CD14-positive monocyte (primary cell): ENCODE results near the gene MAGEF1. TPM values are rescaled to one million over a fixed set of nuclear protein-coding genes. Genes with fewer than 3 reads are reported as not detected.
A peak's percentile ranks its signal among the peaks of the same experiment; 100 is the strongest.

Experiments
- DNase-seq, 3 donors: peaks; one replicate each; pipeline ENCODE4 v3.0.0-alpha.2; 2011 to 2022
- H2AFZ ChIP-seq: 2 replicates; pipeline ENCODE4 v1.6.0; 2012; ENCODE audit warnings: mild to moderate bottlenecking, low read depth, low read length, inconsistent platforms; ENCODE audit not compliant: insufficient read depth, poor library complexity, severe bottlenecking
- H3K27ac ChIP-seq, 2 donors: 1 replicate in 1 of 2; 2 replicates in 1 of 2; pipeline ENCODE4 v1.5.1; 2012 to 2013; ENCODE audit warnings: low read length in 2 of 2, control low read depth in 1 of 2, inconsistent platforms in 1 of 2, low read depth in 1 of 2, mild to moderate bottlenecking in 1 of 2
- H3K27me3 ChIP-seq, 2 donors: one replicate each; pipeline versions ENCODE4 v1.6.0 to v1.6.1; 2011 to 2013; ENCODE audit warnings: low read length in 2 of 2; ENCODE audit not compliant: control insufficient read depth in 2 of 2, insufficient read depth in 2 of 2
- H3K36me3 ChIP-seq, 2 donors: replicated peaks in 1 of 2; 1 replicate in 1 of 2; 2 replicates in 1 of 2; pipeline versions ENCODE4 v1.5.1 to v1.6.1; 2012 to 2013; ENCODE audit warnings: low read length in 2 of 2, control low read depth in 1 of 2, inconsistent platforms in 1 of 2, mild to moderate bottlenecking in 1 of 2; ENCODE audit not compliant: insufficient read depth in 2 of 2, control insufficient read depth in 1 of 2
- H3K4me1 ChIP-seq, 2 donors: 1 replicate in 1 of 2; 2 replicates in 1 of 2; pipeline versions ENCODE4 v1.5.1 to v1.6.1; 2012 to 2013; ENCODE audit warnings: low read length in 2 of 2, control low read depth in 1 of 2, inconsistent platforms in 1 of 2, mild to moderate bottlenecking in 1 of 2, moderate library complexity in 1 of 2; ENCODE audit not compliant: insufficient read depth in 2 of 2, control insufficient read depth in 1 of 2
- H3K4me2 ChIP-seq: replicated peaks from 2 replicates; pipeline ENCODE3; 2012; ENCODE audit warnings: low read length, moderate library complexity, mild to moderate bottlenecking; ENCODE audit not compliant: poor library complexity, severe bottlenecking; ENCODE audit errors: extremely low read depth
- H3K4me3 ChIP-seq, 3 experiments: fragments of 200-600 bp in 1 of 3; sonication (generic) in 1 of 3; replicated peaks in 1 of 3; 1 replicate in 2 of 3; 2 replicates in 1 of 3; pipeline ENCODE4 v1.5.1; 2011 to 2013; ENCODE audit warnings: low read length in 3 of 3, mild to moderate bottlenecking in 3 of 3, control low read depth in 2 of 3, low read depth in 2 of 3, inconsistent platforms in 1 of 3, moderate library complexity in 1 of 3
- H3K79me2 ChIP-seq: 2 replicates; pipeline ENCODE4 v1.6.0; 2012; ENCODE audit warnings: mild to moderate bottlenecking, control low read depth, inconsistent platforms, low read length, moderate library complexity; ENCODE audit not compliant: insufficient read depth
- H3K9ac ChIP-seq: 2 replicates; pipeline ENCODE4 v1.6.0; 2017; ENCODE audit warnings: low read length, mild to moderate bottlenecking; ENCODE audit not compliant: insufficient read depth, poor library complexity, severe bottlenecking
- H3K9me3 ChIP-seq, 2 donors: replicated peaks in 1 of 2; 1 replicate in 1 of 2; 2 replicates in 1 of 2; pipeline versions ENCODE4 v1.5.1 to v1.6.1; 2012 to 2013; ENCODE audit warnings: low read length in 2 of 2, control low read depth in 1 of 2; ENCODE audit not compliant: control insufficient read depth in 1 of 2, insufficient read depth in 1 of 2
- H4K20me1 ChIP-seq: 2 replicates; pipeline ENCODE4 v1.6.0; 2012; ENCODE audit warnings: mild to moderate bottlenecking, low read length, control low read depth, moderate library complexity; ENCODE audit not compliant: insufficient read depth
- H3K27ac Mint-ChIP-seq, 7 donors: one replicate each; pipeline ENCODE4 v1.8.0; 2020; ENCODE audit warnings: mild to moderate bottlenecking in 7 of 7, mixed read lengths in 7 of 7, moderate library complexity in 6 of 7, inconsistent platforms in 2 of 7
- H3K27me3 Mint-ChIP-seq, 3 donors: one replicate each; pipeline ENCODE4 v1.8.0; 2021 to 2022; ENCODE audit warnings: low read depth in 3 of 3, mild to moderate bottlenecking in 3 of 3, mixed read lengths in 3 of 3, moderate library complexity in 3 of 3, inconsistent platforms in 1 of 3
- H3K36me3 Mint-ChIP-seq, 2 donors: one replicate each; pipeline ENCODE4 v1.8.0; 2020; ENCODE audit warnings: mixed read lengths in 2 of 2, inconsistent platforms in 1 of 2, mild to moderate bottlenecking in 1 of 2
- H3K4me1 Mint-ChIP-seq: one replicate; pipeline ENCODE4 v1.8.0; 2020; ENCODE audit warnings: mild to moderate bottlenecking, mixed read lengths
- H3K4me3 Mint-ChIP-seq, 2 donors: one replicate each; pipeline ENCODE4 v1.8.0; 2020; ENCODE audit warnings: mild to moderate bottlenecking in 2 of 2, mixed read lengths in 2 of 2, moderate library complexity in 1 of 2
- H3K9me3 Mint-ChIP-seq, 7 donors: one replicate each; pipeline ENCODE4 v1.8.0; 2020 to 2022; ENCODE audit warnings: mixed read lengths in 7 of 7, mild to moderate bottlenecking in 6 of 7, moderate library complexity in 6 of 7, inconsistent platforms in 2 of 7
- WGBS: methylation state at CpG from one replicate; pipeline ENCODE4 v1.1.5; 2013; ENCODE audit warnings: missing lambda C conversion rate; ENCODE audit not compliant: insufficient coverage; 5-methylcytosine and 5-hydroxymethylcytosine counted together
- intact Hi-C, 2 donors: fragments of 100-400 bp; cut with micrococcal nuclease; formaldehyde crosslinking; loops; one replicate each; pipeline versions ENCODE4 v1.15.0 to v1.15.1; 2023
- polyA plus RNA-seq, 3 donors: library from polyadenylated mRNA; depleted of rRNA in 1 of 3; unstranded in 2 of 3; stranded (reverse) in 1 of 3; fragments of 300-500 nt in 2 of 3; fragments of >200 nt in 1 of 3; fragmentation: Illumina TruSeq in 2 of 3; gene quantifications; 1 replicate in 2 of 3; 2 replicates in 1 of 3; pipeline ENCODE4 v1.2.3, GENCODE V29; 2012 to 2021
- TF ChIP-seq, protein P1 (sequence below): fragments of 200-600 bp; IDR thresholded peaks from one replicate; pipeline ENCODE4 v1.8.0; 2022; ENCODE audit warnings: antibody characterized with exemption, mild to moderate bottlenecking

MAGEF1 gene
- polyA plus RNA-seq, 3 donors, result 1.7 to 14.8 (median 12.2) TPM

GRCh38 chr3:184724699-184725098, 12.8 kb upstream of the MAGEF1 start:
- TF ChIP-seq, protein P1, sequence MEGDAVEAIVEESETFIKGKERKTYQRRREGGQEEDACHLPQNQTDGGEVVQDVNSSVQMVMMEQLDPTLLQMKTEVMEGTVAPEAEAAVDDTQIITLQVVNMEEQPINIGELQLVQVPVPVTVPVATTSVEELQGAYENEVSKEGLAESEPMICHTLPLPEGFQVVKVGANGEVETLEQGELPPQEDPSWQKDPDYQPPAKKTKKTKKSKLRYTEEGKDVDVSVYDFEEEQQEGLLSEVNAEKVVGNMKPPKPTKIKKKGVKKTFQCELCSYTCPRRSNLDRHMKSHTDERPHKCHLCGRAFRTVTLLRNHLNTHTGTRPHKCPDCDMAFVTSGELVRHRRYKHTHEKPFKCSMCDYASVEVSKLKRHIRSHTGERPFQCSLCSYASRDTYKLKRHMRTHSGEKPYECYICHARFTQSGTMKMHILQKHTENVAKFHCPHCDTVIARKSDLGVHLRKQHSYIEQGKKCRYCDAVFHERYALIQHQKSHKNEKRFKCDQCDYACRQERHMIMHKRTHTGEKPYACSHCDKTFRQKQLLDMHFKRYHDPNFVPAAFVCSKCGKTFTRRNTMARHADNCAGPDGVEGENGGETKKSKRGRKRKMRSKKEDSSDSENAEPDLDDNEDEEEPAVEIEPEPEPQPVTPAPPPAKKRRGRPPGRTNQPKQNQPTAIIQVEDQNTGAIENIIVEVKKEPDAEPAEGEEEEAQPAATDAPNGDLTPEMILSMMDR, result no peak
- Histone ChIP-seq H3K79me2 (no peaks in the 10 kb centered on the region), H2AFZ (no peak overlapping the region), H3K4me2 (no peak overlapping the region), H3K4me3 (no peak overlapping the region), H3K9ac (no peak overlapping the region), H4K20me1 (no peaks in the 10 kb centered on the region), H3K9me3 (no peaks in the 10 kb centered on the region), H3K27ac (no peak overlapping the region), H3K4me1 (no peaks in the 10 kb centered on the region), H3K36me3 (no peaks in the 10 kb centered on the region), H3K27me3 (no peaks in the 10 kb centered on the region)
- Mint-ChIP-seq H3K27me3 (peaks cover 0 to 3% (median 0%) of the 10 kb centered on the region in 3 donors), H3K36me3 (no peaks in the 10 kb centered on the region), H3K9me3 (no peaks in the 10 kb centered on the region), H3K4me1 (peaks cover 1% of the 10 kb centered on the region), H3K27ac (no peak overlapping the region), H3K4me3 (no peak overlapping the region)
- intact Hi-C loops, result loop anchor here in 1 of 2 donors (5.0 kb wide), 1 partner anchor 53 kb away; no protein-coding TSS in a partner anchor
- no CpG with 5 or more reads among the region's 4 CpGs for WGBS
- DNase-seq, result no peak

- H3K27me3 ChIP-seq, result no peaks in the 10 kb centered on the region
- peaks cover 15% of the 10 kb centered on the region for H3K4me1 Mint-ChIP-seq
- no CpG with 5 or more reads among the region's 4 CpGs for WGBS
- H3K4me1 ChIP-seq, result peaks cover 16 to 18% of the 10 kb centered on the region in 2 donors
- H3K4me3 ChIP-seq, result no peak overlapping the region
- no peak overlapping the region for H3K4me2 ChIP-seq
- DNase-seq, result no peak
- no peak overlapping the region for H3K9ac ChIP-seq
- H3K9me3 ChIP-seq, result no peaks in the 10 kb centered on the region
- intact Hi-C loops, result loop anchor here (10.0 kb wide), 2 partner anchors 45 to 135 kb away; no protein-coding TSS in a partner anchor
- H3K36me3 ChIP-seq, result no peaks in the 10 kb centered on the region
- H3K27ac ChIP-seq, result no peak overlapping the region
- H3K79me2 ChIP-seq, result no peaks in the 10 kb centered on the region
- H4K20me1 ChIP-seq, result no peaks in the 10 kb centered on the region
- peak overlapping the region in 1 of 7 donors; percentile 25 for H3K27ac Mint-ChIP-seq
- H3K9me3 Mint-ChIP-seq, result no peaks in the 10 kb centered on the region
- TF ChIP-seq, protein P1, result no peak
- peaks cover 0 to 2% of the 10 kb centered on the region in 2 donors for H3K36me3 Mint-ChIP-seq
- no peak overlapping the region for H3K4me3 Mint-ChIP-seq
- H3K27me3 Mint-ChIP-seq, result peaks cover 0 to 3% (median 1%) of the 10 kb centered on the region in 3 donors
- no peak overlapping the region for H2AFZ ChIP-seq
These were observed 7.8 kb upstream of the MAGEF1 start for GRCh38 chr3:184719709-184720108.
